ENCODE results near the gene IKZF1.

The IKZF1 gene

DNA sequence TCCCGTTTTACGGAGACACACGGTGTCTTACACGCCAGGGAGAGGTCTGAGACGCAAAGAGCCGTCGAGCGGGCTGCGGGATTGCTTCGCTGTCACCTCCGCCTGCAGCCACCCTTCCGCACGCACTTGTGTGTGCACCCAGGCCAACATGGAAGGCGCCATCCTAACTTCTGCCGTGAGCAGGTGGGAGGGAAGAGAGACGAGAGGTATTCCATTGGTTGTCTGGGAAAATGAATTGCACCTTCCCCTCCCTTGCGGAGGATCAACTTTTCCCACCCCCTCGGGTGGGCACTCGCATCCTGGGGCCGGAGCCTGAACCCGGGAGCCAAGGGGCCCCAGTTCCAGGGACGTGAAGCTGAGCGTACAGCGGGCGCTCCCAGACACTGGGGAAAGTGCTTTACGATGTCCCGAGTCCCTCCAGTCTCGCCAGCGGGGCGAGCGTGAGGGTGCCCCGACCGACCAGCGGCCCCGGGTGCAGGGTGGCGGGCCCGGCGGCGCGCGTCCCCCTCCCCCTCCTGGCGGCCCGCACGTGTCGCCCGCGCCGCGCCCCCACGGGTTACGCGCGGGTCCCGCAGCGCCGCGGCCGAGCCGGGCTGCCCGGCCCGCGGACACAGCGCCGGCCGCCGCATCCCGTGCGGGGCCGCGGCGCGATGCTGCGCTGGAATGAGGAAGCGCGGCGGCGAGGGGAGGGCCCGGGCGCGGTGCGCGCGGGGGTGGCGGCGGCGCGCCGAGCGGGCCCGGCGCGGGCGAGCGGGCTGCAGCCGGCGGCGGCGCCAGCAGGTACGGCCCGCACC is 984 bp upstream of the IKZF1 start:
- H3K4me3 ChIP-seq (replicated peaks; ENCODE audit: insufficient read depth, low read length): peak overlapping the region; percentile 42
- no peaks in the 10 kb centered on the region for H3K27me3 ChIP-seq (ENCODE audit: insufficient read depth, poor library complexity, severe bottlenecking)
- H3K27ac ChIP-seq (replicated peaks): no peak overlapping the region; the same call in 1 of the 2 replicates
- DNase-seq (ENCODE audit: low read depth in 1 of 2, low spot score in 1 of 2): no peak
- TF ChIP-seq SPI1 (IDR thresholded peaks at IDR 0.05; ENCODE audit: borderline replicate concordance, low read depth) (peak; percentile 63; the same call in 1 of the 2 replicates), POLR2AphosphoS5 (IDR thresholded peaks at IDR 0.05; ENCODE audit: low read depth) (no peak)

GRCh38 chr7:50304911-50305582 is 531 bp downstream of the IKZF1 start:
- TF ChIP-seq REST (IDR thresholded peaks at IDR 0.05; ENCODE audit: insufficient replicate concordance, low read depth) (no peak), POLR2AphosphoS5 (IDR thresholded peaks at IDR 0.05; ENCODE audit: low read depth) (no peak), GABPA (IDR thresholded peaks at IDR 0.05; ENCODE audit: low read depth) (0 out of 2 replicates have a peak, but pooled peaks have one; percentile 28)
- Histone ChIP-seq H3K27me3 (ENCODE audit: insufficient read depth, poor library complexity, severe bottlenecking) (no peaks in the 10 kb centered on the region), H3K27ac (replicated peaks) (peak overlapping the region; percentile 87), H3K4me3 (replicated peaks; ENCODE audit: insufficient read depth, low read length) (peak overlapping the region; percentile 73)
- peak in 1 of 2 experiments; percentile 60 for DNase-seq (ENCODE audit: low read depth in 1 of 2, low spot score in 1 of 2)

GRCh38 chr7:50305583-50306493 is 1.3 kb downstream of the IKZF1 start:
- Histone ChIP-seq H3K27me3 (ENCODE audit: insufficient read depth, poor library complexity, severe bottlenecking) (no peaks in the 10 kb centered on the region), H3K4me3 (replicated peaks; ENCODE audit: insufficient read depth, low read length) (peak overlapping the region; percentile 73), H3K27ac (replicated peaks) (peak overlapping the region; percentile 87)
- no peak for DNase-seq (ENCODE audit: low read depth in 1 of 2, low spot score in 1 of 2)
- TF ChIP-seq POLR2AphosphoS5 (IDR thresholded peaks at IDR 0.05; ENCODE audit: low read depth): no peak
- TF ChIP-seq, protein P1, sequence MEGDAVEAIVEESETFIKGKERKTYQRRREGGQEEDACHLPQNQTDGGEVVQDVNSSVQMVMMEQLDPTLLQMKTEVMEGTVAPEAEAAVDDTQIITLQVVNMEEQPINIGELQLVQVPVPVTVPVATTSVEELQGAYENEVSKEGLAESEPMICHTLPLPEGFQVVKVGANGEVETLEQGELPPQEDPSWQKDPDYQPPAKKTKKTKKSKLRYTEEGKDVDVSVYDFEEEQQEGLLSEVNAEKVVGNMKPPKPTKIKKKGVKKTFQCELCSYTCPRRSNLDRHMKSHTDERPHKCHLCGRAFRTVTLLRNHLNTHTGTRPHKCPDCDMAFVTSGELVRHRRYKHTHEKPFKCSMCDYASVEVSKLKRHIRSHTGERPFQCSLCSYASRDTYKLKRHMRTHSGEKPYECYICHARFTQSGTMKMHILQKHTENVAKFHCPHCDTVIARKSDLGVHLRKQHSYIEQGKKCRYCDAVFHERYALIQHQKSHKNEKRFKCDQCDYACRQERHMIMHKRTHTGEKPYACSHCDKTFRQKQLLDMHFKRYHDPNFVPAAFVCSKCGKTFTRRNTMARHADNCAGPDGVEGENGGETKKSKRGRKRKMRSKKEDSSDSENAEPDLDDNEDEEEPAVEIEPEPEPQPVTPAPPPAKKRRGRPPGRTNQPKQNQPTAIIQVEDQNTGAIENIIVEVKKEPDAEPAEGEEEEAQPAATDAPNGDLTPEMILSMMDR (IDR thresholded peaks at IDR 0.05; ENCODE audit: insufficient read depth, low read length): no peak
- TF ChIP-seq GABPA (IDR thresholded peaks at IDR 0.05; ENCODE audit: low read depth): no peak
- TF ChIP-seq REST (IDR thresholded peaks at IDR 0.05; ENCODE audit: insufficient replicate concordance, low read depth): no peak
- no peak for TF ChIP-seq SPI1 (IDR thresholded peaks at IDR 0.05; ENCODE audit: borderline replicate concordance, low read depth)

- H3K27me3 ChIP-seq (ENCODE audit: insufficient read depth, poor library complexity, severe bottlenecking): no peaks in the 10 kb centered on the region
- TF ChIP-seq GABPA (IDR thresholded peaks at IDR 0.05; ENCODE audit: low read depth) (no peak), POLR2AphosphoS5 (IDR thresholded peaks at IDR 0.05; ENCODE audit: low read depth) (peak; percentile 47), SPI1 (IDR thresholded peaks at IDR 0.05; ENCODE audit: borderline replicate concordance, low read depth) (no peak)
- TF ChIP-seq, protein P1 (IDR thresholded peaks at IDR 0.05; ENCODE audit: insufficient read depth, low read length): no peak
- peak overlapping the region; percentile 73 for H3K4me3 ChIP-seq (replicated peaks; ENCODE audit: insufficient read depth, low read length)
- H3K27ac ChIP-seq (replicated peaks): peak overlapping the region; percentile 87
- peak in 1 of 2 experiments; percentile 48 for DNase-seq (ENCODE audit: low read depth in 1 of 2, low spot score in 1 of 2)
Observed at GRCh38 chr7:50306494-50307367, 2.2 kb downstream of the IKZF1 start.
